HEK293T (cell line): ENCODE measurements around the gene ARMC9.

ENCODE experiments used
- FOXM1 ChIP-seq: fragments of 450-650 bp; IDR thresholded peaks from 2 replicates; pipeline ENCODE4 v1.6.1; 2017; ENCODE audit warnings: mild to moderate bottlenecking, borderline replicate concordance
- L3MBTL2 ChIP-seq: fragments of 450-650 bp; conservative IDR thresholded peaks from 2 replicates; pipeline ENCODE4 v1.6.1; 2016; ENCODE audit warnings: mild to moderate bottlenecking

DNA sequence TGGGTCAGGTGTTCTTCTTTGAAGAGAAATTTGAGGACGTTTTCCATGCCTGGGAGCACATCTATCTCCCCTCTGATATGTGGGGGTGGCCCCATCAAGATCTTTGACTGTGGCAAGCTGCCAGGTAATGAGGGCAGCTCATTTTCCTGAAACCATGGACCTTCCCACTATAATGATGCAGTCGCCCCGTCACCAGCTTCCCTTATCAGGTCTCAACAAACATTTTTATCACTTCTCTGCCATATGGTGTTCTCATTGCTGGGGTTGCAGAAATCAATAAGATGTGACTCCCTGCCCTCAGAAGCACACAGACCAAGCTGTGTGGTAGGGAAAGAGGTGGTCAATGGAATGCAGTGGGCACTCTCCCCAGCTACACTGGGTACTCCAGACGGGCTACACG lies 148.7 kb downstream of the ARMC9 start:
- TF ChIP-seq FOXM1 (no peak), L3MBTL2 (no peak)
